LNCAP (cell line): ENCODE results near the gene GCA.

ENCODE experiments used
- TF ChIP-seq, protein P1 (sequence below): fragments of 450-650 bp; IDR thresholded peaks from 2 replicates; pipeline ENCODE4 v1.5.1; 2017; ENCODE audit warnings: mild to moderate bottlenecking

GCA gene

DNA sequence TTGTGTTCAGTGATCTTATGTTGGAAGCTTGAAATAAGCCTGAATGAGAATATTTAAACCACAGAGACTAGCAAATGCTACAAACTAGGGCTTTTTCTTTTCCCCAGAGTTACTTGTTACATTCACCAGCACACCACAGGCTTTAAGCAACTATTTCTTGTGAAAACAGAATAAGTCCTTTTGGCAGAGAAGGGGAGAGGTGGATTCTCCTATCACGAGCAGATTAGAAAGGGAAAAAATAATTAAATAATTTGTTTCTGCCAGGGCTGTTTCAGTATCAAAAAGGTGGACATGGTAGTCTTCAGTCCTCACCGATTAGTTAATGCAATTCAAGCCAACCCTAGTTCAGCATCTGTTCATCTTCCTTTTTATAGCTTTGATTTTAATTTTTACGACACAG is 38.0 kb upstream of the GCA start:
- TF ChIP-seq, protein P1, sequence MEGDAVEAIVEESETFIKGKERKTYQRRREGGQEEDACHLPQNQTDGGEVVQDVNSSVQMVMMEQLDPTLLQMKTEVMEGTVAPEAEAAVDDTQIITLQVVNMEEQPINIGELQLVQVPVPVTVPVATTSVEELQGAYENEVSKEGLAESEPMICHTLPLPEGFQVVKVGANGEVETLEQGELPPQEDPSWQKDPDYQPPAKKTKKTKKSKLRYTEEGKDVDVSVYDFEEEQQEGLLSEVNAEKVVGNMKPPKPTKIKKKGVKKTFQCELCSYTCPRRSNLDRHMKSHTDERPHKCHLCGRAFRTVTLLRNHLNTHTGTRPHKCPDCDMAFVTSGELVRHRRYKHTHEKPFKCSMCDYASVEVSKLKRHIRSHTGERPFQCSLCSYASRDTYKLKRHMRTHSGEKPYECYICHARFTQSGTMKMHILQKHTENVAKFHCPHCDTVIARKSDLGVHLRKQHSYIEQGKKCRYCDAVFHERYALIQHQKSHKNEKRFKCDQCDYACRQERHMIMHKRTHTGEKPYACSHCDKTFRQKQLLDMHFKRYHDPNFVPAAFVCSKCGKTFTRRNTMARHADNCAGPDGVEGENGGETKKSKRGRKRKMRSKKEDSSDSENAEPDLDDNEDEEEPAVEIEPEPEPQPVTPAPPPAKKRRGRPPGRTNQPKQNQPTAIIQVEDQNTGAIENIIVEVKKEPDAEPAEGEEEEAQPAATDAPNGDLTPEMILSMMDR, result no peak

DNA sequence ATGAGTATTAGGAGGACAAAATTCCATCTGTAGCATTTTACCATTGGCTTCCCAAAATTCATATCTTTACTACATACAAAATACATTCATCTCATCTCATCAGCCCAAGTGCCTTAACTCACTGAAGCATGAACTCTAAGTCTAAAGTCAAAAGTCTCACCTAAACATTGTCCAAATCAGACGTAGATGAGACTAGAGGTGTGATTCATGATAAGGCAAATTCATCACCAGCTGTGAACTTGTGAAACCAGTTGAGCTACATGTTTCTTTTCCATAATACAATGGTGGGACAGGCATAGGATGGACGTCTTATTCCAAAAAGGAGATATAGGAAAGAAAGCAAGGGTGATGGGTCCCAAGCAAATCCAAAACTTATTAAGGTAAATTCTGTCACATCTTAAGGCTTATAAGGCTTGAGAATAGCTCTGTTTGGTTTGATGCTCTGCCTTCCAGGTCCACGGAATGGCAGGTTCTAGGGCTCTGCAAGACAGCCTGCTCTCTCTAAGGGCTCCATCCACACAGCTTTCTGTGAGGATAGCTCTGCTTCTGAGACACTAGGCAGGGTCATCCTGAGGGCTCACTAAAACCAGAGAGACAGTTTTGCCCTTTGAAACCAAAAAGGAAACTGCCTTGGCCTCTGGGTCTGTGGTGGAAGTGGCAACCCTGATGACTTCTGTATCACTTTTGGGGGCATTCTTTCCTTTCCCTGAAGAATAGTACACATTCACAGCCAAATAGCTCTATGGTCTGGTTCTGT is 35.0 kb upstream of the GCA start:
- TF ChIP-seq, protein P1, result no peak

DNA sequence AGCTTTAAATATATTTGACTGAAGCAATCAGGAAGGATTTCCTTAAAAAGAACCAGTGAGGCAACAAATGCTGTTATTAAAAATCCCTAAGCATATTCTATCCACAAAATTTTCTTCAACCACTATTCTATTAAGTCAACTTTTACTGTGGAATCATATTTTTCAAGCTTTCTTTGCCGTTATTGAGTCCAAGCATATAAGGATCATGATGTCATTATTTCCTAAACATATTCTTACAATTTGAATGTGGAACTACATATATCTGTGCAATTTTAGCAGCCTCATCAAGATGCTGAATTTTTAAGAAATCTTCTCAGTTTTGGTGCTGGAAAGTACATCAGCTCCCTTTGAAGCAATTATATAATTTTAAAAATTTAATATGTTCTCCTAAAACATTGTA is 31.1 kb upstream of the GCA start:
- TF ChIP-seq, protein P1, result no peak

DNA sequence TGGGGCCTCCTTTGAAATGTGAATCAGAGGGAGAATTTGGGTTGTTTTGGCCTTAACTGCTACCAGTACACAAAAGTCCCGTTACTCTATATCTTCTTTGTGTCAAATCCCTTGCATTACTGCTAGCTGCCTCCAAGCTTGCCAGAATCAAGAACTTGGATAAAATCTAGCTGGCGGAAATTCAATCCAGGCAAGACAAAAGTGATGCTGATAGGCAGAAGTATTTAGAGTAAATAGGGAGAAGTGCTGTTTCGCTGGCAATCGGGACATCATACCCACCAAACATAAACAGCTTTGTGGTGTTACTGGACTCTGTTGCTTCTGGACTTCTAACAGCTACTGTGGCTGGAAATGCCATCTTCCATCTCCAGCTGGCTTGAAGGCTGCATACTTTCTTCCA is 28.0 kb upstream of the GCA start:
- TF ChIP-seq, protein P1, result no peak

DNA sequence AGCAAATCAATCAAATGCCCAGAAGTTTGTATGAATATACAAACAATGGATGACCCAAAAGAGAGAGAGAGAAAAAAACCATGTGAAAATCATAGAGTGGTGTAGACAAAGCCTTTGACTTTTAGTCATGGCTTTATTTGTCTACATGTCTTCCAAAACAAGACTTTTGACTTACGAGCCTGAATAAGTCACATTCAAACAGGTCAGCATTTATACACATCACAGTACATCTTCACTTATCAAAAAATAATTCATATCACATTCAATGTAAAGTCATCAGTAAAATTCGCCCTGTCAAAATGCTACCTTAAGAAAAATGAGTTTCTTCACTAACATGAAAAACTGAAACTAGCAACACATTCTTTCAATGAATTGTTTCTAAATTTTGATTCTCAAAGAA is 27.3 kb upstream of the GCA start:
- TF ChIP-seq, protein P1, result no peak

DNA sequence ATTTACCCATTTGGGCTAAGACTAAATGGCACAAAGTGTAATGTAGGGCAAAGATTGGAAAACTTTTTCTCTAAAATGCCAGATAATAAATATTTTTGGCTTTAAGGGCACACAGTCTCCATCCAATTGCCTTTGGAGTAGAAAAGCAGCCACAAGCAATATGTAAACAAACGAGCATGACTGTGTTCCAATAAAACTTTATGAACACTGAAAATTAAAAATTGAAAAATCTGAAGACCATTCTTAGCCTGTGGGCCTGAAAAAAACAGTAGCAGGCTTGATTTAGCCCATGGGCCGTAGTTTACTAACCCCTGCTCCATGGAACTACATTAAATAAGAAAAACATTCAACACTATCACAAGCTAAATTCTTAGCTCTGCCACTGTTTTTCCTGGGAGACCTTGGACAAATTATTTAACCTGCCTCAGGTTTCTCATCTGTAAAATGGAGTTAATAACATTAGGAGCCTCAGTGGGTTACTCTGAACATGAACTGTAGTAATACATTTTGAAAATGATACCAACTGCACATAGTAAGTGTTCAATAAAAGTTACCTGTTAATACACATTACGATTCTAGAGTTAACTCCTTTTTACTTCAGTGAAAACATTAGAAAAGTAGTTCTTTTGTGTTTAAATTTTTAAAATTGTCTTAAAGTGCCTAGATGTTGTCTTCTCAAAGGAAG is 26.7 kb upstream of the GCA start:
- TF ChIP-seq, protein P1, result no peak

DNA sequence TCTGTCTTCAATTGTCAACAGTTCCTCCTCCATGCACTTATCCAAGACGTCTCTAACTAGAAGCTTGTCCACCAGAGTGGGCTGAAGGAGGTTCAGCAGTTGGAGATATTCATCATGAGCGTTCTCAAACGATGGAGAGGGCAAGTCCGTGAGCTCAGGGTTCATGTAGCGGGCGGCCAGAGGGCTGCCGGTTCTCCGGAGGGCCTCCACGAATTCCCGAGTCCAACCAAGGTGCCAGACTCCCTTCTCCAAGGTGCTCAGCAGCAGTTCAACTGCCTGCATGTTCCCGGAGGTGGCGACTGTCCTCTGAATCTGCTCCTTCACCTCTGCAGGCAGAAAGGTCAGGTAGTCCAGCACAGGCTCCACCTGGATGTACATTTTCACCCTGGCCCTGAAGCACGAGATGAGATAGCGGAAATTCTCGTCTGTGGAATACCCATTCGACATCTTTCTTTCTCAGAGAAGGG is 26.0 kb upstream of the GCA start:
- TF ChIP-seq, protein P1, result no peak
